WTC11 (cell line): ENCODE results near the gene KDM2A. TPM values are rescaled to one million over a fixed set of nuclear protein-coding genes. Genes with fewer than 3 reads are reported as not detected.
"Not testable (repeated sequence)": the region's sequence is repeated elsewhere in the genome, so short reads cannot be mapped to it uniquely, and the experiment has no call there.

Experiments
- ATAC-seq: fragments of 200-7000 bp; cut with Tn5 transposase; 2 replicates; pipeline ENCODE4 v1.10.0; 2021; ENCODE audit warnings: mild to moderate bottlenecking, moderate library complexity
- CTCF ChIA-PET: fragments of 300-600 bp; sonication (Branson Sonifier 250); formaldehyde crosslinking; loops from one replicate; lab custom pipeline; 2021; ENCODE audit warnings: antibody characterized with exemption; lab: Charles Lee
- POLR2A ChIA-PET: fragments of 350-600 bp; sonication (Branson Sonifier 250); formaldehyde crosslinking; loops from one replicate; lab custom pipeline; 2021; ENCODE audit warnings: antibody characterized with exemption; lab: Charles Lee
- DNase-seq: peaks from one replicate; pipeline ENCODE4 v3.0.0; 2021; ENCODE audit warnings: low spot score
- H3K27ac Mint-ChIP-seq: 2 replicates; pipeline ENCODE4 v1.8.0; 2021; ENCODE audit warnings: mixed read lengths
- H3K27me3 Mint-ChIP-seq: 2 replicates; pipeline ENCODE4 v1.8.0; 2021; ENCODE audit warnings: low read depth, mild to moderate bottlenecking, moderate library complexity, mixed read lengths
- H3K36me3 Mint-ChIP-seq: 2 replicates; pipeline ENCODE4 v1.8.0; 2021; ENCODE audit warnings: mixed read lengths
- H3K4me1 Mint-ChIP-seq: 2 replicates; pipeline ENCODE4 v1.8.0; 2022; ENCODE audit warnings: mixed read lengths
- H3K4me3 Mint-ChIP-seq: 2 replicates; pipeline ENCODE4 v1.8.0; 2021; ENCODE audit warnings: mild to moderate bottlenecking, moderate library complexity, mixed read lengths
- H3K9me3 Mint-ChIP-seq: 2 replicates; pipeline ENCODE4 v1.8.0; 2021; ENCODE audit warnings: mixed read lengths
- CREB1 ChIP-seq: sonication (generic); formaldehyde crosslinking; IDR thresholded peaks from 2 replicates; pipeline ENCODE4 v1.8.0; 2023; ENCODE audit warnings: mild to moderate bottlenecking, missing genetic modification reagents
- EMX1 ChIP-seq: fragments of 250-450 bp; sonication (Bioruptor Pico); IDR thresholded peaks from 2 replicates; pipeline ENCODE4 v1.8.0; 2021; ENCODE audit warnings: mild to moderate bottlenecking
- KAT7 ChIP-seq: sonication (generic); formaldehyde crosslinking; IDR thresholded peaks from 2 replicates; pipeline ENCODE4 v1.8.1; 2023; ENCODE audit warnings: missing genetic modification reagents, mild to moderate bottlenecking, borderline replicate concordance
- MXD4 ChIP-seq: fragments of 250-450 bp; sonication (Bioruptor Pico); IDR thresholded peaks from 2 replicates; pipeline ENCODE4 v1.8.0; 2021; ENCODE audit warnings: mild to moderate bottlenecking, moderate library complexity, borderline replicate concordance
- NFE2L1 ChIP-seq: sonication (generic); formaldehyde crosslinking; IDR thresholded peaks from 2 replicates; pipeline ENCODE4 v1.8.1; 2023; ENCODE audit warnings: missing genetic modification reagents
- NR2C2 ChIP-seq: sonication (generic); formaldehyde crosslinking; IDR thresholded peaks from 2 replicates; pipeline ENCODE4 v1.8.0; 2022; ENCODE audit warnings: mild to moderate bottlenecking, missing genetic modification reagents
- ZBTB21 ChIP-seq: sonication (generic); formaldehyde crosslinking; IDR thresholded peaks from 2 replicates; pipeline ENCODE4 v1.8.1; 2023; ENCODE audit warnings: mild to moderate bottlenecking, missing genetic modification reagents, borderline replicate concordance
- total RNA-seq: library from RNA; stranded (reverse); gene quantifications from 3 replicates; pipeline ENCODE4 v1.2.3, GENCODE V29; 2021
- TF ChIP-seq, protein P1 (sequence below): sonication (generic); formaldehyde crosslinking; IDR thresholded peaks from 2 replicates; pipeline ENCODE4 v1.8.0; 2023; ENCODE audit warnings: mild to moderate bottlenecking, missing genetic modification reagents
- TF ChIP-seq, protein P2 (sequence below): fragments of 200-600 bp; IDR thresholded peaks from 2 replicates; pipeline ENCODE4 v1.8.0; 2022; ENCODE audit warnings: antibody characterized with exemption
- TF ChIP-seq, protein P3 (sequence below): sonication (generic); formaldehyde crosslinking; IDR thresholded peaks from 2 replicates; pipeline ENCODE4 v1.8.0; 2022; ENCODE audit warnings: mild to moderate bottlenecking, missing genetic modification reagents
- TF ChIP-seq, protein P4 (sequence below): sonication (generic); formaldehyde crosslinking; conservative IDR thresholded peaks from 2 replicates; pipeline ENCODE4 v1.8.1; 2022; ENCODE audit warnings: mild to moderate bottlenecking, missing genetic modification reagents
- TF ChIP-seq, protein P5 (sequence below): fragments of 250-450 bp; sonication (Bioruptor Pico); IDR thresholded peaks from 2 replicates; pipeline ENCODE4 v1.8.0; 2021; ENCODE audit warnings: mild to moderate bottlenecking

Gene KDM2A
- total RNA-seq, 1 experiment from 2014 or later = 58.0 TPM

DNA sequence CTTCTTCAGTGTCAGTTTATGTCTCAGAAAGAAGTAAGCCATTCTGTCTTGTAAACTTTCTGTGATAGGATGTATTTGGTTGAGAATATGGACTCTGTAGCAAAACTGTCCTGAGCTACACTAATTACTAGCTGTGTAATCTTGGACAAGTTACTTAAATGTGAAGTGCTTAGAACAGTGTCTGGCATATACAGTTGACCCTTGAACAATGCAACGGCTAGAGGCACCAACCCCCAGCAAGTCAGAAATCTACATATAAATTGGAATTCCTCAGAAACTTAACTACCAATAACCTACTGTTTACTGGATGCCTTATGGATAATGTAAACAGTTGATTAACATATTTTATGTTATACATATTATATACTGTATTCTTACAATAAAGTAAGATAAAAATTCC, 78.5 kb downstream of the KDM2A start (continued):
- TF ChIP-seq, protein P1, sequence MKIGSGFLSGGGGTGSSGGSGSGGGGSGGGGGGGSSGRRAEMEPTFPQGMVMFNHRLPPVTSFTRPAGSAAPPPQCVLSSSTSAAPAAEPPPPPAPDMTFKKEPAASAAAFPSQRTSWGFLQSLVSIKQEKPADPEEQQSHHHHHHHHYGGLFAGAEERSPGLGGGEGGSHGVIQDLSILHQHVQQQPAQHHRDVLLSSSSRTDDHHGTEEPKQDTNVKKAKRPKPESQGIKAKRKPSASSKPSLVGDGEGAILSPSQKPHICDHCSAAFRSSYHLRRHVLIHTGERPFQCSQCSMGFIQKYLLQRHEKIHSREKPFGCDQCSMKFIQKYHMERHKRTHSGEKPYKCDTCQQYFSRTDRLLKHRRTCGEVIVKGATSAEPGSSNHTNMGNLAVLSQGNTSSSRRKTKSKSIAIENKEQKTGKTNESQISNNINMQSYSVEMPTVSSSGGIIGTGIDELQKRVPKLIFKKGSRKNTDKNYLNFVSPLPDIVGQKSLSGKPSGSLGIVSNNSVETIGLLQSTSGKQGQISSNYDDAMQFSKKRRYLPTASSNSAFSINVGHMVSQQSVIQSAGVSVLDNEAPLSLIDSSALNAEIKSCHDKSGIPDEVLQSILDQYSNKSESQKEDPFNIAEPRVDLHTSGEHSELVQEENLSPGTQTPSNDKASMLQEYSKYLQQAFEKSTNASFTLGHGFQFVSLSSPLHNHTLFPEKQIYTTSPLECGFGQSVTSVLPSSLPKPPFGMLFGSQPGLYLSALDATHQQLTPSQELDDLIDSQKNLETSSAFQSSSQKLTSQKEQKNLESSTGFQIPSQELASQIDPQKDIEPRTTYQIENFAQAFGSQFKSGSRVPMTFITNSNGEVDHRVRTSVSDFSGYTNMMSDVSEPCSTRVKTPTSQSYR = no peak
- TF ChIP-seq, protein P2, sequence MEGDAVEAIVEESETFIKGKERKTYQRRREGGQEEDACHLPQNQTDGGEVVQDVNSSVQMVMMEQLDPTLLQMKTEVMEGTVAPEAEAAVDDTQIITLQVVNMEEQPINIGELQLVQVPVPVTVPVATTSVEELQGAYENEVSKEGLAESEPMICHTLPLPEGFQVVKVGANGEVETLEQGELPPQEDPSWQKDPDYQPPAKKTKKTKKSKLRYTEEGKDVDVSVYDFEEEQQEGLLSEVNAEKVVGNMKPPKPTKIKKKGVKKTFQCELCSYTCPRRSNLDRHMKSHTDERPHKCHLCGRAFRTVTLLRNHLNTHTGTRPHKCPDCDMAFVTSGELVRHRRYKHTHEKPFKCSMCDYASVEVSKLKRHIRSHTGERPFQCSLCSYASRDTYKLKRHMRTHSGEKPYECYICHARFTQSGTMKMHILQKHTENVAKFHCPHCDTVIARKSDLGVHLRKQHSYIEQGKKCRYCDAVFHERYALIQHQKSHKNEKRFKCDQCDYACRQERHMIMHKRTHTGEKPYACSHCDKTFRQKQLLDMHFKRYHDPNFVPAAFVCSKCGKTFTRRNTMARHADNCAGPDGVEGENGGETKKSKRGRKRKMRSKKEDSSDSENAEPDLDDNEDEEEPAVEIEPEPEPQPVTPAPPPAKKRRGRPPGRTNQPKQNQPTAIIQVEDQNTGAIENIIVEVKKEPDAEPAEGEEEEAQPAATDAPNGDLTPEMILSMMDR = no peak
- TF ChIP-seq CREB1 (CRISPR knock-in tag) (no peak), EMX1 (CRISPR knock-in tag) (no peak), NR2C2 (CRISPR knock-in tag) (no peak), NFE2L1 (CRISPR knock-in tag) (no peak), KAT7 (CRISPR knock-in tag) (no peak)
- TF ChIP-seq, protein P3, sequence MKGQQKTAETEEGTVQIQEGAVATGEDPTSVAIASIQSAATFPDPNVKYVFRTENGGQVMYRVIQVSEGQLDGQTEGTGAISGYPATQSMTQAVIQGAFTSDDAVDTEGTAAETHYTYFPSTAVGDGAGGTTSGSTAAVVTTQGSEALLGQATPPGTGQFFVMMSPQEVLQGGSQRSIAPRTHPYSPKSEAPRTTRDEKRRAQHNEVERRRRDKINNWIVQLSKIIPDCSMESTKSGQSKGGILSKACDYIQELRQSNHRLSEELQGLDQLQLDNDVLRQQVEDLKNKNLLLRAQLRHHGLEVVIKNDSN (CRISPR knock-in tag) = no peak

DNA sequence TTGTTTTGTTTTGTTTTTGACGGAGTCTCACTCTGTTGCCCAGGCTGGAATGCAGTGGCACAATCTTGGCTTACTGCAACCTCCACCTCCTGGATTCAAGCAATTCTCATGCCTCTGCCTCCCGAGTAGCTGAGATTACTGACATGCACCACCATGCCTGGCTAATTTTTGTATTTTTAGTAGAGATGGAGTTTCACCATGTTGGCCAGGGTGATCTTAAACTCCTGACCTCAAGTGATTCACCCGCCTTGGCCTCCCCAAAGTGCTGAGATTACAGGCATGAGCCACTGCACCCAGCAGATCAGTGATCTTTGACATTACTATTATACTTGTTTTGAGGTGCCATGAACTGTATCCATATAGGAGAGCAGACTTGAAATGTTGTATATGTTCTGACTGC, 79.7 kb downstream of the KDM2A start:
- H3K9me3 Mint-ChIP-seq, H3K27me3 Mint-ChIP-seq, DNase-seq, CTCF ChIA-PET, ATAC-seq, H3K4me3 Mint-ChIP-seq: not testable (repeated sequence)
- Mint-ChIP-seq H3K36me3 (peaks cover 27% of the 10 kb centered on the region), H3K27ac (peak overlapping the region; percentile 50), H3K4me1 (peaks cover 23% of the 10 kb centered on the region)
- POLR2A ChIA-PET = interaction anchor here (0.6 kb wide), 1 partner anchor 85 kb away, joined by 5 read pairs; no protein-coding TSS in a partner anchor

DNA sequence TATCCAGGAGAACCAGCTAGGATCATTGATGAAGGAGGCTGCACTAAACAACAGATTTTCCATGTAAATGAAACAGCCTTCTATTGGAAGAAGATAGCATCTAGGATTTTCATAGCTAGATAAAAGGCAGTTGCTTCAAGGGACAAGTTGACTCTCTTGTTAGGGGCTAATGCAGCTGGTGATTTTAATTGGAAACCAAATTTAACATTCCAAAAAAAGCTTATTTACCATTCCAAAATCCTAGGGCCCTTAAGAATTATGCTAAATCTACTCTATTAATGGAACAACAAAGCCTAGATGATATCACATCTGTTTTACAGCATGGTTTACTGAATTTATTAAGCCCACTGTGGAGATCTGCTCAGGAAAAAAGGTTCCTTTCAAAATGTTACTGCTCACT, 80.7 kb downstream of the KDM2A start:
- TF ChIP-seq, protein P4, sequence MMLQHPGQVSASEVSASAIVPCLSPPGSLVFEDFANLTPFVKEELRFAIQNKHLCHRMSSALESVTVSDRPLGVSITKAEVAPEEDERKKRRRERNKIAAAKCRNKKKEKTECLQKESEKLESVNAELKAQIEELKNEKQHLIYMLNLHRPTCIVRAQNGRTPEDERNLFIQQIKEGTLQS (CRISPR knock-in tag) = no peak
- TF ChIP-seq EMX1 (CRISPR knock-in tag) (no peak), ZBTB21 (CRISPR knock-in tag) (no peak), MXD4 (CRISPR knock-in tag) (no peak), NR2C2 (CRISPR knock-in tag) (no peak)
- TF ChIP-seq, protein P3 (CRISPR knock-in tag) = no peak
- TF ChIP-seq, protein P5, sequence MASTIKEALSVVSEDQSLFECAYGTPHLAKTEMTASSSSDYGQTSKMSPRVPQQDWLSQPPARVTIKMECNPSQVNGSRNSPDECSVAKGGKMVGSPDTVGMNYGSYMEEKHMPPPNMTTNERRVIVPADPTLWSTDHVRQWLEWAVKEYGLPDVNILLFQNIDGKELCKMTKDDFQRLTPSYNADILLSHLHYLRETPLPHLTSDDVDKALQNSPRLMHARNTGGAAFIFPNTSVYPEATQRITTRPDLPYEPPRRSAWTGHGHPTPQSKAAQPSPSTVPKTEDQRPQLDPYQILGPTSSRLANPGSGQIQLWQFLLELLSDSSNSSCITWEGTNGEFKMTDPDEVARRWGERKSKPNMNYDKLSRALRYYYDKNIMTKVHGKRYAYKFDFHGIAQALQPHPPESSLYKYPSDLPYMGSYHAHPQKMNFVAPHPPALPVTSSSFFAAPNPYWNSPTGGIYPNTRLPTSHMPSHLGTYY (CRISPR knock-in tag) = no peak
- H3K9me3 Mint-ChIP-seq = no peaks in the 10 kb centered on the region
- peaks cover 23% of the 10 kb centered on the region for H3K4me1 Mint-ChIP-seq
- DNase-seq (no peak), ATAC-seq (no peak)
- no peak overlapping the region for H3K4me3 Mint-ChIP-seq
- no peak overlapping the region for H3K27ac Mint-ChIP-seq
- H3K27me3 Mint-ChIP-seq = no peaks in the 10 kb centered on the region
- peaks cover 27% of the 10 kb centered on the region for H3K36me3 Mint-ChIP-seq
- ChIA-PET POLR2A (no interaction called here), CTCF (interaction anchor here (0.6 to 0.7 kb wide), 2 partner anchors 119 to 152 kb away, joined by 3 read pairs; no protein-coding TSS in a partner anchor)
